Activated naive CD4-positive, alpha-beta T cell treated with anti-CD3 and anti-CD28 coated beads, Interleukin-2, amount 50 U/mL, for 72 hours (primary cell): Measurements from ENCODE around the gene PPBP. TPM values are rescaled to one million over a fixed set of nuclear protein-coding genes. Genes with fewer than 3 reads are reported as not detected.
"Not testable (repeated sequence)": the region's sequence is repeated elsewhere in the genome, so short reads cannot be mapped to it uniquely, and the experiment has no call there.

ENCODE experiments used
- ATAC-seq, 2 donors: fragments of 150-1000 bp; cut with Tn5 transposase; 2 replicates each; pipeline ENCODE4 v1.10.0; 2021; ENCODE audit warnings: mild to moderate bottlenecking in 2 of 2, moderate library complexity in 2 of 2
- DNase-seq, 2 donors: peaks; one replicate each; pipeline ENCODE4 v3.0.0; 2021 to 2022; ENCODE audit warnings: low spot score in 2 of 2
- H3K27ac Mint-ChIP-seq, 2 donors: one replicate each; pipeline ENCODE4 v1.8.0; 2022; ENCODE audit warnings: mild to moderate bottlenecking in 2 of 2, mixed read lengths in 2 of 2
- H3K36me3 Mint-ChIP-seq, 2 donors: one replicate each; pipeline ENCODE4 v1.8.0; 2022; ENCODE audit warnings: mixed read lengths in 2 of 2
- H3K9me3 Mint-ChIP-seq, 2 donors: one replicate each; pipeline ENCODE4 v1.8.0; 2022; ENCODE audit warnings: mixed read lengths in 2 of 2
- total RNA-seq, 2 donors: library from RNA; stranded (reverse); gene quantifications; one replicate each; pipeline ENCODE4 v1.2.3, GENCODE V29; 2022

Gene PPBP
- total RNA-seq, 2 donors from 2014 or later, result not detected

DNA sequence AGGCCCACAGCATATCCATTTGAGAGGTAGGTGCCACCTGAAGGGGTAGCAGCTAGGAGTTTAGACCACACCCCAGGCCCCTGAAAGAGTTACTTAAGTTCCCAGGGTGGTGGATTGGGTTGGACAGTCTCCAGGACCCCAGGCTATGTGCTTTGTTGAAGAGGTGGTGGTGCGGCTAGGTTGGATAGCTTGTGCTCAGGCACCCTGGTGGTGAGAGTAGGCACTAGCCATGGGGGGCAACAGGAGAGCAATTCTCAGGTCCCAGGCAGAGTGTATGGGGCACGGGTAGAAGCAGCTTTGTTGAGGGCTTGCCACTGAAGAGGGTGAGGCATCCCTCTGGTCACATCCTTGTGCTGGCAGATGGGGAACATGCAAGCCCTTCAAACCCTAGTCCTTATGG, 11.8 kb downstream of the PPBP start:
- no peak for DNase-seq
- no peak for ATAC-seq
- Mint-ChIP-seq H3K9me3 (peaks cover 17 to 20% of the 10 kb centered on the region in 2 donors), H3K36me3 (peaks cover 0 to 6% of the 10 kb centered on the region in 2 donors), H3K27ac (no peak overlapping the region)

- peaks cover 23 to 27% of the 10 kb centered on the region in 2 donors for H3K9me3 Mint-ChIP-seq
- H3K36me3 Mint-ChIP-seq, result peaks cover 0 to 17% of the 10 kb centered on the region in 2 donors
- no peak for DNase-seq
- H3K27ac Mint-ChIP-seq, result no peak overlapping the region
- no peak for ATAC-seq
These were observed 13.6 kb downstream of the PPBP start for GRCh38 chr4:73974352-73974751.

GRCh38 chr4:73970945-73971344, 17.0 kb downstream of the PPBP start:
- DNase-seq, result no peak
- Mint-ChIP-seq H3K27ac (no peak overlapping the region), H3K36me3 (peaks cover 0 to 19% of the 10 kb centered on the region in 2 donors), H3K9me3 (peaks cover 18 to 23% of the 10 kb centered on the region in 2 donors)
- ATAC-seq, result no peak

DNA sequence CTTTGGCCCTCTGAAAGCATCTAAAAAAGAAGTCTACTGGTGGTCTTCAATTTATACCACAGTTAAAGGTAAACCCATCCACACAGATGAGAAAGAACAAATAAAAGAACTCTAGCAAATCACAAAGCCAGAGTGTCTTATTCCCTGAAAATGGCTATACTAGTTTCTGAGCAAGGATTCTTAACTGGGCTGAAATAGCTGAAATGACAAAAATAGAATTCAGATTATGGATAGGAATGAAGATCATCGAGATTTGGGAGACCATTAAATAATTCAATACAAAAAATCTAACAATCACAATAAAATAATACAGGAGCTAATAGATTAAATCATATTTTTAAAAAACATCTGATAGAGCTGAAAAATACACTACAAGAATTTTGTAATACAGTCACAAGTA, 18.0 kb downstream of the PPBP start:
- DNase-seq, result no peak
- H3K27ac Mint-ChIP-seq, result no peak overlapping the region
- peaks cover 0 to 13% of the 10 kb centered on the region in 2 donors for H3K36me3 Mint-ChIP-seq
- H3K9me3 Mint-ChIP-seq, result peaks cover 11 to 17% of the 10 kb centered on the region in 2 donors
- no peak for ATAC-seq

- H3K36me3 Mint-ChIP-seq, result peaks cover 0 to 13% of the 10 kb centered on the region in 2 donors
- H3K9me3 Mint-ChIP-seq, result peaks cover 14 to 15% of the 10 kb centered on the region in 2 donors
- H3K27ac Mint-ChIP-seq, result no peak overlapping the region
- ATAC-seq (no peak), DNase-seq (no peak)
These were observed 20.1 kb downstream of the PPBP start for GRCh38 chr4:73967866-73968265.

DNA sequence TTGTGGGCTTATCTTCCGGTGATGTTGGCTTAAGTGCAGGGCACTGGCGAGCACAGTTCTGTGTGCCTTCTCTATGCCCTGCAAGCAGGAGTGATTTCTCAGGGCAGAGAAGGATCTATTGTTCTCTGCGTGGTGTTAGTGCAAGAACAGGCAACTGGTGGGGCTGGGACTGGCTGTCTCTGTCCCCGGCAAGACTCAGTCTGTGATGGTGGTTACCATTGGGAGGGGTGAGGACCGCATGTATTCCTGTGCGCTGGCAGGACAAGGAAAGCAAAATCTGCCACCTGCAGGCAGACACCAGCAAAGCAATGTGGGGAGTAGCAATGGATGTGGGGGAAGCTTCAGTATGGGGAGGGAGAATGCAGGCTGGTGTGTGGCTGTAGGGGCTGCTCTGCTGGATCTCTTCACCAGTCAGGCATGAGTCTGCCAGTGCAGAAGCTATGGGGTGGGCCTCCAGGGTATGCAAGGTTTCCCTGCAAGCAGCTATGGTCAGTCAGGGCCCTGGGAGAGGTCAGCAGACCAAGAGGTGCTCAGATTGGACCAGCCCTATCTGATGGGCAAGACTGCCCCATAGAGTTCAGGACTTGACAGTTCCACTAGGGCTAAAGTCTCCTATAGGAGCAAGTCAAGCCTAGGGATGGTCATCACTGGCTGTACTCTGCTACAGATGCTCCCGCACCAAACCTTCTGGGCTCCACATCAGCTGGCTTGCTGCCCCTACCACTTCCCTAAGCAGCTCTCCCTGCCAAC, 23.0 kb downstream of the PPBP start:
- no peak for ATAC-seq
- no peak for DNase-seq
- H3K9me3 Mint-ChIP-seq, result peaks cover 15 to 26% of the 10 kb centered on the region in 2 donors
- H3K27ac Mint-ChIP-seq, result no peak overlapping the region
- peaks cover 6 to 18% of the 10 kb centered on the region in 2 donors for H3K36me3 Mint-ChIP-seq

GRCh38 chr4:73962724-73963123, 25.3 kb downstream of the PPBP start:
- Mint-ChIP-seq H3K9me3 (peaks cover 15 to 24% of the 10 kb centered on the region in 2 donors), H3K27ac (no peak overlapping the region), H3K36me3 (peaks cover 7 to 9% of the 10 kb centered on the region in 2 donors)
- no peak for DNase-seq
- ATAC-seq, result no peak

- H3K9me3 Mint-ChIP-seq, result peaks cover 19 to 40% of the 10 kb centered on the region in 2 donors
- peaks cover 7 to 14% of the 10 kb centered on the region in 2 donors for H3K36me3 Mint-ChIP-seq
- ATAC-seq, H3K27ac Mint-ChIP-seq, DNase-seq: not testable (repeated sequence)
These were observed 28.9 kb downstream of the PPBP start for GRCh38 chr4:73959041-73959440.

DNA sequence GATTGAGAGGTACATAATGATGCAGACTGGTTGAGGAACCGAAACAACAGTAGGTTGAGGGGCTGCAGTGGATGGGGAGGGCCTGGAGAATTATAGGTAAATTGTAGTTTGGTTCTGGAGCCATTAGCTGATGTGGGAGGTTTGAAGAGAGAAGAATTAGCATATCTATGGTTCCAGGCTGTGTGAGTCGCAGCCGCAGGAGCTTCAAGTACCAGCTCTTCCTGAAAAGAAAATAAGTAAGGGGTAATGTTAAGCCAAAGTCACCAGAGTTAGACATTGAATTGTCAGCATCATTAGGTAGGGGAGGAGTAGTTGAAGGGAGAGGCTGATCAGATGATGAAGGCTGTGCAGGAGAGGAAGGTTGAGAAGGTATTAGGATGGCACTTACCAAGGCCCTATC, 35.6 kb downstream of the PPBP start:
- Mint-ChIP-seq H3K36me3 (peaks cover 0 to under 1% of the 10 kb centered on the region in 2 donors), H3K9me3 (peaks cover 12 to 18% of the 10 kb centered on the region in 2 donors), H3K27ac (no peak overlapping the region)
- DNase-seq (no peak), ATAC-seq (no peak)

GRCh38 chr4:73950376-73950920, 37.5 kb downstream of the PPBP start:
- H3K27ac Mint-ChIP-seq, H3K36me3 Mint-ChIP-seq, ATAC-seq, DNase-seq: not testable (repeated sequence)
- peaks cover 11 to 12% of the 10 kb centered on the region in 2 donors for H3K9me3 Mint-ChIP-seq

DNA sequence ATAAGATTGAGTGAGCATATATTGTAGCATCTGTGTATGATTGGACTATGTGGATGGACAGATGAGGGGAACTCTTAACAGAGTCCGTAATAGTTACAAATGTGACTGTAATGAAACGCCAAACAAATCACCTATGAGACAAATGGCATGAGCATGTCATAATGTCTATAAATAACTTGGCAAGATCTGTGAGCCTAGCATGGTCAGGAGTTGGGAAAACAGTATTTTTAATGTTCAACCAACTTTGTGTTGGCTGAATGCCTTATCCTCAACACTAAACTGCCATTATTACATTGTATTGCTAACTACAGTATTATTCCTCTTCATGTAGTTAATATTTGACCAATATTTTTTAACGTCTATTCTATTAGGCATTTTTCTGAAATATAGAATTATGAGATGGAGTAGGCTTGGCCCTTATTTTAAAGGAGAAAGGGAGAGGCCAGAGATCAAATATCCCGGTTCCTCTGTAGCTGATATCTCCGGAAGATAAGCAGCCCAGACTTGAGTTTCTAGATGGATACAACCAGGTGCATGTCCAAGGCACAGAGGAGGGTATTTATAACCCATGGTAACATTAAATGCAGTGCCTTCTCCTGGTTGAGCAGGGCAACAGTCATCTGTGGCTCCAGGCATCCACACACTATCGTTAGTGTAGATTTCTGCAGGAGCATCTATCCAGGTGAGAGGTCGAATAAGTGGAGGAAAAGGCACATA, 38.8 kb downstream of the PPBP start:
- ATAC-seq, result no peak

GRCh38 chr4:73948291-73948690, 39.7 kb downstream of the PPBP start:
- no peak for DNase-seq
- Mint-ChIP-seq H3K27ac (no peak overlapping the region), H3K36me3 (peaks cover 7 to 12% of the 10 kb centered on the region in 2 donors), H3K9me3 (peaks cover 5 to 6% of the 10 kb centered on the region in 2 donors)
- no peak for ATAC-seq

More for the DNA sequence above, 38.8 kb downstream of the PPBP start:
- Mint-ChIP-seq H3K9me3 (peaks cover 5 to 6% of the 10 kb centered on the region in 2 donors), H3K36me3 (peaks cover 7 to 12% of the 10 kb centered on the region in 2 donors), H3K27ac (no peak overlapping the region)
- no peak for DNase-seq

DNA sequence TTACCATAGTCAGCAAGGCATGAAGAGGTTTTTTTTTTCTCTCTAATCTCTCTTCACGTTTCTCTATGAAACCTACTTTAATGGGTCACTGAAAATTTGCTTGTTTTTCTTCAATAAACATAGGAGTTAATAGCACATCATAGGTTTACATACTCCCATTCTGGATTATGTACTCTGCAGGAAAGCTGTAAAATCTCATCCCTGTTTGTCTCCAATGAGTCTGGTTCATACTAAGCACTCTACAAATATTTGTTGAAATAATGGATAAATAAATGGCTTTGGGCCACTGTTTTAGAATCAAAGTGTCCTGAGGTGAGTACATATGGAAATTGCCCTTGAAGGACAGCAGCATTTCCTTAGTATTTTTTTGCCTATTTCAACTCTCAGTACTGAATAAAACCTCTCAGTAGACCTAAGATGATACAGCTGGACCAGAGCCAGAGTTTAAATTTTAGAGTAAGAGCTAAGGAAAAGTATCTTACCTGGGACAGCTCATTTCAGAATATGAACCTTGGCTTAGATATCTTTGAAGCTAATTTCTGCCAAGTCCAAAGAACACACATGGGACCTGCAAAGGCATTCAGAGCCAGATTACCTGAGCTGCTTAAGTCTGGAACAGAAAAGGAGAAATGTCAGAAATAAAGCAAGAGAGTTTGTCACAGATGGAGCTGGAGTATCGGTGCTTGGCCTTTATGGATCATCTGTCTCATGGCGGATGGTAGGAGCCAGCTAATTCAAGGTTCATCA, 40.6 kb downstream of the PPBP start:
- no peak for DNase-seq
- Mint-ChIP-seq H3K27ac (no peak overlapping the region), H3K9me3 (peaks cover 0 to 6% of the 10 kb centered on the region in 2 donors), H3K36me3 (peaks cover 7 to 12% of the 10 kb centered on the region in 2 donors)
- no peak for ATAC-seq

- H3K27ac Mint-ChIP-seq, result no peak overlapping the region
- no peak for ATAC-seq
These were observed 42.1 kb downstream of the PPBP start for GRCh38 chr4:73945674-73946449.

DNA sequence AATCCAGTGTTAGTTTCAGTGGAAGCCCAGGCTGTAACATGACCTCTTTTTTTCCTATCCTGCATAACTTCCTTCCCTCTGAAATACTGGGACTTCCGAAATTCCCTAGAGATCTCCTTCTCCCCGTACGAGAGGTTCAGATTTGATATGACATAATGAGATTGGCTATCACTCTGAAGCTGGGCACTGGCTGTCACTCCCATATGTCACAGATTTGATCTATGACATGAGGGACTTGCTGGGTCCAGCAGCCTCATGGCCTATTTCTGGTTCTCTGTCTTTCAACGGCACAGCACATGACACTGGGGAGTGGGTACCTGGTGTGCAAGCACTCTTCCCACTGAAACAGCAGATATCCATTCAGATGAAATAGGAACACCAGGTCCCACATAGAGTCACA, 42.9 kb downstream of the PPBP start:
- Mint-ChIP-seq H3K27ac (no peak overlapping the region), H3K9me3 (peaks cover 0 to 10% of the 10 kb centered on the region in 2 donors), H3K36me3 (peaks cover 7 to 12% of the 10 kb centered on the region in 2 donors)
- ATAC-seq (no peak), DNase-seq (no peak)

More at GRCh38 chr4:73945674-73946449, 42.1 kb downstream of the PPBP start:
- peaks cover 0 to 6% of the 10 kb centered on the region in 2 donors for H3K9me3 Mint-ChIP-seq
- DNase-seq, result no peak
- H3K36me3 Mint-ChIP-seq, result peaks cover 7 to 12% of the 10 kb centered on the region in 2 donors
